Brain microvascular endothelial cell (primary cell): ENCODE results near the gene CPEB1.
A peak's percentile ranks its signal among the peaks of the same experiment; 100 is the strongest.
"Not testable (repeated sequence)": the region's sequence is repeated elsewhere in the genome, so short reads cannot be mapped to it uniquely, and the experiment has no call there.

Experiments
- DNase-seq: peaks from one replicate; pipeline ENCODE4 v3.0.0-alpha.2; 2020
- H3K27ac ChIP-seq: fragments of 250-450 bp; sonication (Bioruptor Pico); 2 replicates; pipeline ENCODE4 v1.5.1; 2020; ENCODE audit warnings: mild to moderate bottlenecking, moderate library complexity
- H3K27me3 ChIP-seq: fragments of 250-450 bp; sonication (Bioruptor Pico); replicated peaks from 2 replicates; pipeline ENCODE4 v1.5.1; 2020; ENCODE audit warnings: mild to moderate bottlenecking
- H3K36me3 ChIP-seq: fragments of 250-450 bp; sonication (Bioruptor Pico); replicated peaks from 2 replicates; pipeline ENCODE4 v1.5.1; 2020; ENCODE audit warnings: mild to moderate bottlenecking
- H3K4me3 ChIP-seq: 2 replicates; pipeline ENCODE4 v1.5.1; 2011; ENCODE audit warnings: low read depth, mild to moderate bottlenecking, control low read depth, low read length, moderate library complexity
- in situ Hi-C: cut with HindIII; loops from 2 replicates; pipeline ENCODE4 v1.10.0; 2017; ENCODE audit warnings: low sequenced_read_pairs, low pct_ligation_motif_present
- TF ChIP-seq, protein P1 (sequence below): IDR thresholded peaks from 2 replicates; pipeline ENCODE4 v1.5.1; 2011; ENCODE audit warnings: low read depth, mild to moderate bottlenecking, moderate library complexity, low read length, control low read depth, inconsistent platforms; ENCODE audit errors: missing control alignments

CPEB1 gene

DNA sequence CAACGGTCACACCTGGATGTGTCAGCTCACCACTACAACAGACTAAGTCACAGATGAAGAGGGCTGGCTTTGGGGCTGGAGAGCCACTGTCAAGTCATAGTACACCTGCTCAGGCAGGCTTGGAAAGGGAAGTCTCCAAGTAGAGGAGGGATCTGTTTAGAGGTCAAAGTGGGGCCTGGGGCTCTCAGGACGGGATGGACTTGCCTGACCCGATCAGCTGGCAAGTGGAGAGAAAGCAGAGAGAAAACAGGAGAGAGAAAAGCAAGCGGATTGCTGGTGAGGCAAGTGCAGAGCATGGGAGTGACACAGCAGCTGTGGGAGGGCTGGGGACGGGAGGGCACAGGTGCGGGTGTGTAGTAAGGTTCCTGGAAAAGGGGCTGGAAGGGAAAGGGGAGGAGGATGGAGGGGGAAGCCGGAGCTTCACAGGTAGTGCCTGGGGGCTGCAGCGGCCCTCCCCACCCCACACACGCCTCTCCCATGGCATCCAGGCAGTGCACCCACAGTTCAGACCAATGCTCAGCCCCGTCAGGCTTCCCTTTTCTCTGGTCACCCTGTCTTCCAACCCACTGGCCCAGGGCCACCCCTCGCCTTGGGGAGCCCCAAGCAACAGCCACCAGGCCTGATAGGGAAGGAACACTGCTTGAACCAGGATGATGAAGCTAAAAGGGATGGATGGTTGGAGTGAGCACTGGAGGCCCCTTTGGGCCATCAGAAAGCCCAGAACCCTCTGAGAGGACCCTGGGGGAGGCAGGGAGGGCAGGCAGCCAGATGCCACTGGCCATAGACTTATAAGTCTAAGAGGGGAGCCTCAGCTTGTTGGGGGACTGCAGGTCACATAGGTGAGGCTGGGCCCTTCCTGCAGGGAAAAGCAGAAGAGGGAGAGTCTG, 115.4 kb downstream of the CPEB1 start:
- Histone ChIP-seq H3K4me3 (no peak overlapping the region), H3K27ac (no peak overlapping the region), H3K27me3 (no peaks in the 10 kb centered on the region), H3K36me3 (peaks cover 20% of the 10 kb centered on the region)
- TF ChIP-seq, protein P1, sequence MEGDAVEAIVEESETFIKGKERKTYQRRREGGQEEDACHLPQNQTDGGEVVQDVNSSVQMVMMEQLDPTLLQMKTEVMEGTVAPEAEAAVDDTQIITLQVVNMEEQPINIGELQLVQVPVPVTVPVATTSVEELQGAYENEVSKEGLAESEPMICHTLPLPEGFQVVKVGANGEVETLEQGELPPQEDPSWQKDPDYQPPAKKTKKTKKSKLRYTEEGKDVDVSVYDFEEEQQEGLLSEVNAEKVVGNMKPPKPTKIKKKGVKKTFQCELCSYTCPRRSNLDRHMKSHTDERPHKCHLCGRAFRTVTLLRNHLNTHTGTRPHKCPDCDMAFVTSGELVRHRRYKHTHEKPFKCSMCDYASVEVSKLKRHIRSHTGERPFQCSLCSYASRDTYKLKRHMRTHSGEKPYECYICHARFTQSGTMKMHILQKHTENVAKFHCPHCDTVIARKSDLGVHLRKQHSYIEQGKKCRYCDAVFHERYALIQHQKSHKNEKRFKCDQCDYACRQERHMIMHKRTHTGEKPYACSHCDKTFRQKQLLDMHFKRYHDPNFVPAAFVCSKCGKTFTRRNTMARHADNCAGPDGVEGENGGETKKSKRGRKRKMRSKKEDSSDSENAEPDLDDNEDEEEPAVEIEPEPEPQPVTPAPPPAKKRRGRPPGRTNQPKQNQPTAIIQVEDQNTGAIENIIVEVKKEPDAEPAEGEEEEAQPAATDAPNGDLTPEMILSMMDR = no peak
- DNase-seq = no peak
- in situ Hi-C loops = no loop called here

DNA sequence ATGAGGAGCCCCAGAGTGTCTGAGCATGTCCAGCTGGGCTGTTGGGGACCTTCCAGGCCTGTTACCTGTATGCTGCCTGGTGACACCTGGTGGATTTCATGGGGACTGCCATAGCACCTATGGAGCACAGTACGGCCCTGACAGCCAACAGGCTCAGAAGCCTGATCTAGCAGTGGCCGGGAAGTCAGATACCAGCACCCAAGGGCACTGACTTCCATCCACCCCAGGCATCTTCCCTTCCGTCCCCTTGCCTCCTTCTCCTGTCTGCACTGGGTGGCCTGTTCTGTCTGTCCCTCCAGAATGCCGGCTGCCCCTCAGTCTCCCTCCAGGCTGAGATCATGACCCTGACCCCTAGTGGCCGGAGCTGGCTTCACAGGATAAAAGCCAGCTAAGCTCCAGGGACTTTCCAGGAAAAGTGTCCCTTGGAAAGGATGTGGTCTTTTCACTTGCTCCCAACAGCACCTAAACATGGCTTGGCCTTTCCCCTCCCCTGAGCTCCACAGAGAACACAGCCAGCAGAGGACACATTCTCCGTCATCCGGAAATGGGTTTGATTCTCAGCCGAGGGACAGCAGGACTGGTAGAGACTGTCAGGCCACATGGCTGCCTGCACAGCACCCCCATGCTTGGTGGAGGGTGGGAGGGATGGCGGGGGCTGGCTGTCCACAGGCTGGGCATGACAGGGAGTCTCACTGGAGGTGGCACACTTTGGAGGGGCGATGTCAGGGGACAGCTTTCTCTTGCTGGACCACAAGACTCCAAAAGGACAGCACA, 116.4 kb downstream of the CPEB1 start:
- Histone ChIP-seq H3K4me3 (peak overlapping the region; percentile 15), H3K36me3 (peaks cover 11% of the 10 kb centered on the region), H3K27me3 (no peaks in the 10 kb centered on the region), H3K27ac (no peak overlapping the region)
- DNase-seq = peak; percentile 63
- in situ Hi-C loops = no loop called here
- TF ChIP-seq, protein P1 = peak; percentile 83

DNA sequence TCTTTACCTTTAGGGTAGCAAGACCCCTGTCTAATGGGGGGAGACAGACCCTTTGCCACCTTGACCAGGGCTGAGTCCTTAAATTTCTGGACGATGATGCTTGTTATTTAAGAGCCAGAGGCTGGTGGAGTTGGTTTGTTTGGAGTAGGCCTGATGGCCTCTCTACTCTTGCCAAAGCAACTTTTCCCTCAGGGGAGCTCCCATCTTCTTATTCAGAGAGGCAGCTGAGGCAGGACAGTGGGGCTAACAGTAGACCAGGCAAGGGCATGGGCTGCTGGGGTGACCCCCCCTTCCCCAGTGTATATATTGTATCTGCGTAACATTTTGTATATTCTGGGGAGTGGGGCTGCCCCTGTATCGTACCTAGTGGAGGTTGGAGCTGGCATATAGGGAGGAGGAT, 117.2 kb downstream of the CPEB1 start:
- DNase-seq = no peak
- Histone ChIP-seq H3K27me3 (no peaks in the 10 kb centered on the region), H3K27ac (no peak overlapping the region), H3K36me3 (peaks cover 9% of the 10 kb centered on the region), H3K4me3 (no peak overlapping the region)
- TF ChIP-seq, protein P1 = no peak
- in situ Hi-C loops = no loop called here

DNA sequence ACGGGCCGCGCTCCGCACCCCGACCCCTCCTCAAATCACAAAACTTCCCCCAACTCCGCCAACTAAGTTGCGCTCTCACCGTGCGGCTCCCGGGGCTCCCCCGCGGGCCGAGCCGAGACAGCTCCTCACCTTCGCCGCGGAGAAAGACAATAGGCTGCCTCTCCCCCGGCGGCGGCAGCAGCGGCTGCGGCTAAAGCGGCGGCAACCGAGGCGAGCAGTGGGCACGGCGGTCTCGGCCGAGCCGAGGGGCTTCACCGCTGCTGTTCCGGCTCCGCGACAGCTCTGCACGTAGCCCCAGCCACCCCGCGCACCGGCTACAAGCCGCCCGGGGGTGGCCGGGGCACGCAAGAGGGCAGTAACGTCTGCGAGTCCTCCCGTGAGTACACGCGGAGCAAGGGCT, 133.6 kb downstream of the CPEB1 start:
- in situ Hi-C loops, DNase-seq, H3K27ac ChIP-seq, H3K4me3 ChIP-seq, H3K27me3 ChIP-seq, H3K36me3 ChIP-seq: not testable (repeated sequence)

DNA sequence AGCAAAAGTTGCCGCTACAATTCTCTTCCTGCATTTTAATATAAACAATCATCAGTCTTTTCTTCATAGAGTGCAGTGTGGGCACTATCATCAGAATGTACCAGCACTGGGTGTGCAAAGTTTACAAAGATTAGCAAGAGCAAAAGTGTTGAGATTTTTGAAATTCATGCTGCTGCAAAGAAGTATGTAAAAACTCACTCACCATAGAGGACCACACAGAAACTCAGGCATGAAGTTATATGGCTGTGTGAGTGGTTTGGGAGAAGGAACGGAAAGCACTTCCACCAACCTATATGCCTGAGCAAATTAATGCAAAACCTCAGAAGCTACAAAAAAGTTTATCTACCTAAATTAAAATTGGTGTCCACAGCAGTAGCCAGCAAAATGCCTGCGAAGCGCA, 139.5 kb downstream of the CPEB1 start:
- H3K36me3 ChIP-seq, DNase-seq, H3K27me3 ChIP-seq, H3K4me3 ChIP-seq, H3K27ac ChIP-seq, in situ Hi-C loops: not testable (repeated sequence)

DNA sequence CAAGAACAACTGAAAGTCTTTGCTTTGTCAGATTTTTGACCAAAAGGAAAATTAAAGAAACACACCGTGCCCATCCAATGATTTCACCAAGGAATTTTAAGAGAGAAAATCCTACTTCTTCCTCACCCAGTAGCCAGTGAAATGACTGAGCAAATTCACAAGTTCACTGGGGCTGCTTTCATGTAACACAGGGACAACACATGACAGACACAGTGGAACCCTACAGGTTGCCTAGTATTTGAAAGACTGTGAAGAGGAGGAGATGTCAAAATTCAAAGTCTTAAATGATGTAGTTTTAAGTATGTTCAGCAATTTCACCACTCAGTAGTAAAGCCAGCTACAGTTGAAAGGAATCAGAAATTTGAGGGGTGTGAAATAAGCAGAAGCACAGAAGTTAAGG, 140.1 kb downstream of the CPEB1 start:
- H3K27me3 ChIP-seq, DNase-seq, in situ Hi-C loops, H3K4me3 ChIP-seq, H3K27ac ChIP-seq, H3K36me3 ChIP-seq: not testable (repeated sequence)

DNA sequence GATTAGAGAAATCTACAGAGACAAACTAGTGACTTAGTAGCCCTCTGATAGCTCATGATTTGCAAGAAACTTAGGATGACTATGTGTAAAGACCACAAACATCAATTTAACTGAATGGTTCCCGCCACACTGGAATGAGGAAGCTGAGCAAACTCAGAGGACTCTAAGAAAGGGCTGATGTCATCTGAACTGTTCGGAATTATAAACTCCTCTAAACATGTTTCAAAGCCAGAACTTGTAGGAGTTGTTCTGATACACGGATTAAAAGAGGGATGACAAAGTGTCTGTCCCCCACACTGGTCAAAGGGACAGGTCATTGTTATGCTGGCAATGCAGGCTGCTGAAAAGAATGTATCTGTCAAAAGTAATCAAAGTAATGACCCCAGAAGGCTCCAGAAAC, 141.3 kb downstream of the CPEB1 start:
- DNase-seq, in situ Hi-C loops, H3K4me3 ChIP-seq, H3K27me3 ChIP-seq, H3K27ac ChIP-seq, H3K36me3 ChIP-seq: not testable (repeated sequence)

DNA sequence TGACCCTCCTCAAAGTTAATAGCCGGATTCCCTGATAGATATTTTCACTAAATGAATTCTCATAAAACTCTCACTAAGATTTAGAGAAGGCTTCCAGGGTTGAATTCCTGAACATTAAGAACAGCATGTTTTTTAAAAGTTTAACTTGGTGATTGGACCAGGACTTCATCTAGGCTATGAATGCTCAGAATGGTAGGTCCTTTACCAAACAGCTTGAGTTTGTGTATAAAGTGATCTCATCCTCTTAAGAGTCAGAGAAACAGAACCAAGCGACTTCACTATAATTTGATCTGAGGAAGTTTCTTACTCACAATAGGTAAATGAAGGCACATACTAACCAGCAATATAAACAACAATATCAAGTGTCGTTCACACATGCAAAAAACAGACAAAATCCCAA, 143.1 kb downstream of the CPEB1 start:
- H3K36me3 ChIP-seq, H3K27me3 ChIP-seq, H3K27ac ChIP-seq, H3K4me3 ChIP-seq, DNase-seq, in situ Hi-C loops: not testable (repeated sequence)

DNA sequence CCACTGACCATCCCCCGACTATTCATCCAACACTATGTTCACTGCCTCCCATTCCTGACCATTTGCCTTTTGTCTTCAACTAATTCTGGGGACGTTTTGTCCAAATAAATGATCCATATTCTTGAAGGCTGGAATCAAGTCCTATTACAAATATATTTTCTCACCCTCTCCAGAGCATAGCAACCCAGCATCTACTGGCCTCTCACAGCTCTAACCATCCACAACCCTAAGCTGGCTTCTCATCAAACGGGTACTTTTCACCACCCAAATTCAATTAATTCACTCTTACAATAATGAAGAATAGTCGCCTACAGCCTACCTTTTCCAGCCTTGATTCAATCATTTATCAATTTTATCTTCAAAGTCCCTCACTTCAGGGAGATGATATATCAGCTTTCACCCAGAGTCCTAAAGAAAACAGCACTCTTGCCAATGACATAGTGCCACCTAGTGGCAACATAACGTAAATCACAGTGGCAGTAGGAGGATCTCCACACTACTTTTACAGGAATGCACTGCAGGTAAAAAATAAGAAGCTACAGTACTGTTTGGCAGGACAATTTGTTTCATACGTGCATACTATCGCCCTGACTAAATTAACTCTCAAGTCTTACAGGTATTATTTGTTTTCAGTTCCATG, 144.3 kb downstream of the CPEB1 start:
- H3K27ac ChIP-seq, H3K4me3 ChIP-seq, in situ Hi-C loops, H3K36me3 ChIP-seq, H3K27me3 ChIP-seq: not testable (repeated sequence)
- DNase-seq = peak; percentile 3

DNA sequence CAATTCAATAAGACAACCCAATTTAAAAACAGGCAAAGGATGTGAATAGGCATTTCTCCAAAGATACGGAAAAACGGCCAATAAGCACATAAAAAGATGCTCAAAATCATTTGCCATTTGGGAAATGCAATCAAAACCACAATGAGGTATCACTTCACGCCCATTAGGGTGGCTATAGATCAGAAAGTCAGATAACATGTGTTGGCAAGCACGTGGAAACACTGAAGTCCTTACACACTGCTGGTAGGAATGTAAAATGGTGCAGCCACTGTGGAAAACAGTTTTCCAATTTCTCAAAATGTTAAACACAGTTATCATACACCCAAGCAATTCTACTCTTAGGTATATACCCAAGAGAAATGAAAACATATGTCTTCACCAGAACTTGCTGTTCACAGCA, 146.4 kb downstream of the CPEB1 start:
- H3K4me3 ChIP-seq, DNase-seq, in situ Hi-C loops, H3K27me3 ChIP-seq, H3K36me3 ChIP-seq, H3K27ac ChIP-seq: not testable (repeated sequence)

DNA sequence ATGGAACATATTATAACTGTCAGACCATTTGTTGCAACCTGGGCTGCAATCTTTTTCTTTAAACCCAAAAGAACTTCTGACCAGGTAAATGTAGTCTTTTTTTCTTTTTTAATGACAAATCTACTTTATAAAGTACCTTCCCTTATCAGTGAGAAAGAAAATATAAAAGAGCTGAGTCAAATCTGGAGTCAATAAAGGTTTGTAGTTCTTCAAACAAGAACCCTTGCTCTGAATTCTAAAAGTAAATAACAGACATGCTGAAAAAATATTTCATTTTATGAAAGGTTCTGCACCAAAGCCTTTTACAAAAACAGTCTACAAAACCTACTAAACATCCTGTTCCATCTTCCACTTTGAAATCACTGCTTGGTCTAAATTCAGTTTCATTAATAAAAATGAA, 149.2 kb downstream of the CPEB1 start:
- in situ Hi-C loops, H3K4me3 ChIP-seq, DNase-seq, H3K36me3 ChIP-seq, H3K27ac ChIP-seq, H3K27me3 ChIP-seq: not testable (repeated sequence)
